Upper lobe of left lung (tissue), 4 donors: ENCODE results near the gene RAB30.

Experiments
- CTCF ChIP-seq, 6 experiments: fragments of 450-650 bp in 4 of 6; fragments of 200-600 bp in 2 of 6; sonication (generic) in 2 of 6; IDR thresholded peaks; one replicate each; pipeline ENCODE4 v1.5.1; 2016 to 2019; ENCODE audit warnings: antibody characterized with exemption in 6 of 6
- POLR2A ChIP-seq, 4 donors: fragments of 450-650 bp; IDR thresholded peaks; one replicate each; pipeline ENCODE4 v1.5.1; 2016 to 2017; ENCODE audit warnings: antibody characterized with exemption in 4 of 4, mild to moderate bottlenecking in 2 of 4
- POLR2AphosphoS5 ChIP-seq, 2 donors: sonication (generic); formaldehyde crosslinking; IDR thresholded peaks; one replicate each; pipeline ENCODE4 v1.5.1; 2017; ENCODE audit warnings: antibody characterized with exemption in 2 of 2

GRCh38 chr11:83056611-83057010, 15.1 kb downstream of the RAB30 start:
- TF ChIP-seq POLR2AphosphoS5 (IDR thresholded peaks at IDR 0.05) (no peak), POLR2A (IDR thresholded peaks at IDR 0.05) (no peak), CTCF (IDR thresholded peaks at IDR 0.05) (no peak)
